Osteoblast (primary cell): ENCODE data around the gene KCTD16. TPM values are rescaled to one million over a fixed set of nuclear protein-coding genes. Genes with fewer than 3 reads are reported as not detected.

Experiments
- DNase-seq: peaks from one replicate; pipeline ENCODE4 v3.0.0; 2011; ENCODE audit warnings: low spot score, mixed read lengths; ENCODE audit not compliant: insufficient read length; ENCODE audit errors: missing footprints
- H2AFZ ChIP-seq: 2 replicates; pipeline ENCODE4 v1.6.0; 2011; ENCODE audit warnings: mild to moderate bottlenecking, low read length
- H3K27ac ChIP-seq: 2 replicates; pipeline ENCODE4 v1.5.1; 2011; ENCODE audit warnings: mild to moderate bottlenecking, low read depth, low read length, moderate library complexity
- H3K27me3 ChIP-seq: 2 replicates; pipeline ENCODE4 v1.6.0; 2012; ENCODE audit warnings: mild to moderate bottlenecking, control low read depth, inconsistent platforms, low read length, moderate library complexity; ENCODE audit not compliant: insufficient read depth
- H3K36me3 ChIP-seq: 2 replicates; pipeline ENCODE4 v1.5.1; 2011; ENCODE audit warnings: mild to moderate bottlenecking, low read length, control low read depth, moderate library complexity; ENCODE audit not compliant: insufficient read depth
- H3K4me1 ChIP-seq: 2 replicates; pipeline ENCODE4 v1.5.1; 2011; ENCODE audit warnings: mild to moderate bottlenecking, low read length, control low read depth, moderate library complexity; ENCODE audit not compliant: insufficient read depth
- H3K4me2 ChIP-seq: 2 replicates; pipeline ENCODE4 v1.6.0; 2011; ENCODE audit warnings: mild to moderate bottlenecking, low read length; ENCODE audit not compliant: insufficient read depth
- H3K4me3 ChIP-seq: fragments of 200-600 bp; sonication (generic); 3 replicates; pipeline ENCODE4 v1.5.1; 2012; ENCODE audit warnings: mild to moderate bottlenecking, low read length, inconsistent platforms; ENCODE audit not compliant: insufficient read depth
- H3K79me2 ChIP-seq: 2 replicates; pipeline ENCODE4 v1.6.0; 2012; ENCODE audit warnings: mild to moderate bottlenecking, low read length, control low read depth, inconsistent platforms; ENCODE audit not compliant: insufficient read depth
- H3K9me3 ChIP-seq: 2 replicates; pipeline ENCODE4 v1.5.1; 2011; ENCODE audit warnings: low read depth, low read length, control low read depth
- H4K20me1 ChIP-seq: 2 replicates; pipeline ENCODE4 v1.6.0; 2012; ENCODE audit warnings: mild to moderate bottlenecking, low read length, control low read depth; ENCODE audit not compliant: insufficient read depth
- CTCF ChIP-seq: IDR thresholded peaks from 2 replicates; pipeline ENCODE4 v1.5.1; 2011; ENCODE audit warnings: mild to moderate bottlenecking, low read depth, low read length, moderate library complexity; ENCODE audit errors: extremely low read depth
- total RNA-seq: library from RNA; depleted of rRNA; stranded (reverse); fragments of >200 nt; gene quantifications from 2 replicates; pipeline ENCODE4 v1.2.3, GENCODE V29; 2012

Gene KCTD16
- total RNA-seq, 1 donor: 3.6 TPM

- DNase-seq: no peak
- TF ChIP-seq CTCF: no peak
- Histone ChIP-seq H3K9me3 (no peaks in the 10 kb centered on the region), H2AFZ (no peak overlapping the region), H3K27ac (no peak overlapping the region), H3K4me3 (no peak overlapping the region), H3K4me1 (no peaks in the 10 kb centered on the region), H3K27me3 (no peaks in the 10 kb centered on the region), H3K79me2 (no peaks in the 10 kb centered on the region), H4K20me1 (no peaks in the 10 kb centered on the region), H3K4me2 (no peak overlapping the region), H3K36me3 (no peaks in the 10 kb centered on the region)
Observed at GRCh38 chr5:144323181-144323580, 152.5 kb downstream of the KCTD16 start.

GRCh38 chr5:144325532-144325931 lies 154.9 kb downstream of the KCTD16 start:
- Histone ChIP-seq H2AFZ (no peak overlapping the region), H3K36me3 (no peaks in the 10 kb centered on the region), H3K4me1 (no peaks in the 10 kb centered on the region), H3K4me3 (no peak overlapping the region), H3K27ac (no peak overlapping the region), H4K20me1 (no peaks in the 10 kb centered on the region), H3K9me3 (no peaks in the 10 kb centered on the region), H3K79me2 (no peaks in the 10 kb centered on the region), H3K27me3 (no peaks in the 10 kb centered on the region), H3K4me2 (no peak overlapping the region)
- DNase-seq: no peak
- no peak for TF ChIP-seq CTCF

DNA sequence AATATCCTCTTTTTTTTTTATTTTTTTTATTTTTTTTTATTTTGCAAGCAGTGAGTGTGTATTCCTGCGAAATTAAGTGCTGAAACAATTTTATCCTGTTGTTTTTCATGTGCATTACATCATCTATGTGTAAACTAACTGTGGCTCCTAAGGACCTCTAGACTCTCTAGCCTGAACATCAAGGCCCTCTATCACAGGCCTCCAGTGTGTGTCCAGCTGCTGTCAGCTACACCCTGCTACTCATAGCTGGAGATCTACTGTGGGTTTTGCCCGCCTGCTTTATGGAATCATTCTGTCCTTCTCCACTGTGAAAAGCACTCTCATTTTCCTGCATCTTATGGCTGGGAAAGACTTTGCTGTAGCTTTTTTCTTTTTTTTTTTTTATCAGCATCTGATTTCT lies 157.8 kb downstream of the KCTD16 start:
- H3K4me3 ChIP-seq: no peak overlapping the region
- H3K79me2 ChIP-seq: no peaks in the 10 kb centered on the region
- no peaks in the 10 kb centered on the region for H3K36me3 ChIP-seq
- H2AFZ ChIP-seq: no peak overlapping the region
- no peak overlapping the region for H3K27ac ChIP-seq
- H3K4me2 ChIP-seq: no peak overlapping the region
- no peaks in the 10 kb centered on the region for H4K20me1 ChIP-seq
- DNase-seq: no peak
- no peaks in the 10 kb centered on the region for H3K9me3 ChIP-seq
- no peaks in the 10 kb centered on the region for H3K4me1 ChIP-seq
- TF ChIP-seq CTCF: no peak
- no peaks in the 10 kb centered on the region for H3K27me3 ChIP-seq

GRCh38 chr5:144328980-144329379 lies 158.3 kb downstream of the KCTD16 start:
- Histone ChIP-seq H3K27me3 (no peaks in the 10 kb centered on the region), H3K9me3 (no peaks in the 10 kb centered on the region), H4K20me1 (no peaks in the 10 kb centered on the region), H3K4me2 (no peak overlapping the region), H3K36me3 (no peaks in the 10 kb centered on the region), H3K4me3 (no peak overlapping the region), H3K27ac (no peak overlapping the region), H3K4me1 (no peaks in the 10 kb centered on the region), H3K79me2 (no peaks in the 10 kb centered on the region), H2AFZ (no peak overlapping the region)
- no peak for DNase-seq
- no peak for TF ChIP-seq CTCF
